Activated naive CD8-positive, alpha-beta T cell treated with anti-CD3 and anti-CD28 coated beads, Interleukin-2, amount 10 ng/mL, durations not matched to agents 7 days and 5 days (primary cell): ENCODE measurements around the gene FREY1. TPM values are rescaled to one million over a fixed set of nuclear protein-coding genes. Genes with fewer than 3 reads are reported as not detected.
A peak's percentile ranks its signal among the peaks of the same experiment; 100 is the strongest.

Experiments
- ATAC-seq: fragments of 150-1000 bp; cut with Tn5 transposase; one replicate; pipeline ENCODE4 v1.10.0; 2021; ENCODE audit warnings: low read depth, moderate library complexity
- POLR2A ChIA-PET: fragments of 350-600 bp; sonication (Branson Sonifier 250); formaldehyde crosslinking; loops from one replicate; lab custom pipeline; 2021; ENCODE audit warnings: antibody characterized with exemption; lab: Charles Lee
- DNase-seq: peaks from one replicate; pipeline ENCODE4 v3.0.0; 2021
- H3K27ac Mint-ChIP-seq: one replicate; pipeline ENCODE4 v1.8.0; 2022; ENCODE audit warnings: mild to moderate bottlenecking, mixed read lengths
- H3K27me3 Mint-ChIP-seq: one replicate; pipeline ENCODE4 v1.8.0; 2022; ENCODE audit warnings: mild to moderate bottlenecking, moderate library complexity, mixed read lengths
- H3K36me3 Mint-ChIP-seq: one replicate; pipeline ENCODE4 v1.8.0; 2021; ENCODE audit warnings: mild to moderate bottlenecking, mixed read lengths
- H3K4me1 Mint-ChIP-seq: one replicate; pipeline ENCODE4 v1.8.0; 2021; ENCODE audit warnings: mixed read lengths
- H3K4me3 Mint-ChIP-seq: one replicate; pipeline ENCODE4 v1.8.0; 2022; ENCODE audit warnings: mild to moderate bottlenecking, moderate library complexity, mixed read lengths
- H3K9me3 Mint-ChIP-seq: one replicate; pipeline ENCODE4 v1.8.0; 2021; ENCODE audit warnings: mixed read lengths
- total RNA-seq, 2 experiments: library from RNA; stranded (reverse); gene quantifications; one replicate each; pipeline ENCODE4 v1.2.3, GENCODE V29; 2021

FREY1 gene
- total RNA-seq, 2 experiments from 2014 or later = 3.9 TPM

DNA sequence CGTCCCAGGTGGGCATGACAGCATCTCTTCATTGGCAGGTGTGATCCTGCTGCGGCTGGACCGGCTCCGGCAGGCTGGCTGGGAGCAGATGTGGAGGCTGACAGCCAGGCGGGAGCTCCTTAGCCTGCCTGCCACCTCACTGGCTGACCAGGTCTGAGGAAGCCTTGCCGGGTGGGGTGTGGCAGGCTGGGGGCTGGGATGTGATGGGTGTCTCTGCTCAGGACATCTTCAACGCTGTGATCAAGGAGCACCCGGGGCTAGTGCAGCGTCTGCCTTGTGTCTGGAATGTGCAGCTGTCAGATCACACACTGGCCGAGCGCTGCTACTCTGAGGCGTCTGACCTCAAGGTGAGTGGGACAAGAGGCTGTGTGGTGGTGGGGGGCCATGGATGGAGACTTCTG, 18.9 kb upstream of the FREY1 start:
- Mint-ChIP-seq H3K27me3 (peaks cover 19% of the 10 kb centered on the region), H3K4me1 (peaks cover 19% of the 10 kb centered on the region), H3K9me3 (no peaks in the 10 kb centered on the region), H3K36me3 (no peaks in the 10 kb centered on the region), H3K4me3 (no peak overlapping the region), H3K27ac (no peak overlapping the region)
- POLR2A ChIA-PET = no interaction called here
- DNase-seq (peak; percentile 28), ATAC-seq (no peak)

GRCh38 chr11:45925550-45925949, 18.5 kb upstream of the FREY1 start:
- no peak overlapping the region for H3K27ac Mint-ChIP-seq
- H3K36me3 Mint-ChIP-seq = no peaks in the 10 kb centered on the region
- H3K4me1 Mint-ChIP-seq = peaks cover 18% of the 10 kb centered on the region
- H3K9me3 Mint-ChIP-seq = no peaks in the 10 kb centered on the region
- no peak for DNase-seq
- H3K27me3 Mint-ChIP-seq = peaks cover 19% of the 10 kb centered on the region
- POLR2A ChIA-PET = interaction anchor here (0.6 kb wide), 1 partner anchor 64 kb away, joined by 3 read pairs; no protein-coding TSS in a partner anchor
- no peak for ATAC-seq
- H3K4me3 Mint-ChIP-seq = no peak overlapping the region

GRCh38 chr11:45924927-45925326, 17.9 kb upstream of the FREY1 start:
- H3K27ac Mint-ChIP-seq = no peak overlapping the region
- H3K27me3 Mint-ChIP-seq = peaks cover 19% of the 10 kb centered on the region
- H3K4me1 Mint-ChIP-seq = peaks cover 12% of the 10 kb centered on the region
- POLR2A ChIA-PET = interaction anchor here (0.6 kb wide), 1 partner anchor 63 kb away, joined by 3 read pairs; no protein-coding TSS in a partner anchor
- no peak overlapping the region for H3K4me3 Mint-ChIP-seq
- no peaks in the 10 kb centered on the region for H3K9me3 Mint-ChIP-seq
- ATAC-seq (no peak), DNase-seq (no peak)
- no peaks in the 10 kb centered on the region for H3K36me3 Mint-ChIP-seq

DNA sequence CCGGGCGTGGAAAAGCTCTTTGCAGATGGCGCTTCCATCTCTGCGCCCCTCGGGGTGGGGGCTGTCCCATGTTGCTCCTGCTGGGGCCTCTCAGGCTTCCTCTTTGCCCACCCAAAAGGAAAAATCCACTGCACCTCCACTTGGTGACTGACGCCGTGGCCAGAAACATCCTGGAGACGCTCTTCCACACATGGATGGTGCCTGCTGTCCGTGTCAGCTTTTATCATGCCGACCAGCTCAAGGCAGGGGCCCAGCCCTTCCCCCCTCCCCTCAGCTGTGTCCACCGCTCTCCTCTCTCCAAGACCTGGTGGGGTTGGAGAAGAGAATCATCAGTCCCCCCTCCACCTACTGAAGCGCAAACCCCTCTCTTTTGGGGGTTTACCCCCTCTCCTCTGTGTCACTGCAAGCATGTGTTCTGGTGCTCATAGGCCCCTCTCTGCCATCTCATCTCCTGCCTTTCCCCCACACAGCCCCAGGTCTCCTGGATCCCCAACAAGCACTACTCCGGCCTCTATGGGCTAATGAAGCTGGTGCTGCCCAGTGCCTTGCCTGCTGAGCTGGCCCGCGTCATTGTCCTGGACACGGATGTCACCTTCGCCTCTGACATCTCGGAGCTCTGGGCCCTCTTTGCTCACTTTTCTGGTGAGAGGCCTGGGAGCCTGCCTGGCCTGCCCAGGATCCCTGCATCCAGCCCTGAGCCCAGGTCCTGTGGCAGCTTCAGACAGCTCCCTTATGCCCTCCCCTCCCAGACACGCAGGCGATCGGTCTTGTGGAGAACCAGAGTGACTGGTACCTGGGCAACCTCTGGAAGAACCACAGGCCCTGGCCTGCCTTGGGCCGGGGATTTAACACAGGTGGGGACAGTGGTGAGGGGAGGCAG, 17.2 kb upstream of the FREY1 start:
- ATAC-seq (no peak), DNase-seq (peak; percentile 29)
- no peaks in the 10 kb centered on the region for H3K36me3 Mint-ChIP-seq
- no peak overlapping the region for H3K27ac Mint-ChIP-seq
- peaks cover 19% of the 10 kb centered on the region for H3K27me3 Mint-ChIP-seq
- POLR2A ChIA-PET = no interaction called here
- peak overlapping the region; percentile 14 for H3K4me3 Mint-ChIP-seq
- no peaks in the 10 kb centered on the region for H3K9me3 Mint-ChIP-seq
- peaks cover 13% of the 10 kb centered on the region for H3K4me1 Mint-ChIP-seq

GRCh38 chr11:45922425-45923082, 15.5 kb upstream of the FREY1 start, which contains the start of gene LARGE2:
TSS of gene LARGE2 (plus strand) at chr11:45922656. CDS start at chr11:45922883, 227 bp downstream.
- no peak for ATAC-seq
- H3K36me3 Mint-ChIP-seq = no peaks in the 10 kb centered on the region
- peaks cover 19% of the 10 kb centered on the region for H3K27me3 Mint-ChIP-seq
- H3K9me3 Mint-ChIP-seq = no peaks in the 10 kb centered on the region
- peak; percentile 45 for DNase-seq
- POLR2A ChIA-PET = no interaction called here
- H3K4me1 Mint-ChIP-seq = peaks cover 17% of the 10 kb centered on the region
- no peak within 1 kb of the TSS for H3K27ac Mint-ChIP-seq
- H3K4me3 Mint-ChIP-seq = peak within 1 kb of the TSS; percentile 69

DNA sequence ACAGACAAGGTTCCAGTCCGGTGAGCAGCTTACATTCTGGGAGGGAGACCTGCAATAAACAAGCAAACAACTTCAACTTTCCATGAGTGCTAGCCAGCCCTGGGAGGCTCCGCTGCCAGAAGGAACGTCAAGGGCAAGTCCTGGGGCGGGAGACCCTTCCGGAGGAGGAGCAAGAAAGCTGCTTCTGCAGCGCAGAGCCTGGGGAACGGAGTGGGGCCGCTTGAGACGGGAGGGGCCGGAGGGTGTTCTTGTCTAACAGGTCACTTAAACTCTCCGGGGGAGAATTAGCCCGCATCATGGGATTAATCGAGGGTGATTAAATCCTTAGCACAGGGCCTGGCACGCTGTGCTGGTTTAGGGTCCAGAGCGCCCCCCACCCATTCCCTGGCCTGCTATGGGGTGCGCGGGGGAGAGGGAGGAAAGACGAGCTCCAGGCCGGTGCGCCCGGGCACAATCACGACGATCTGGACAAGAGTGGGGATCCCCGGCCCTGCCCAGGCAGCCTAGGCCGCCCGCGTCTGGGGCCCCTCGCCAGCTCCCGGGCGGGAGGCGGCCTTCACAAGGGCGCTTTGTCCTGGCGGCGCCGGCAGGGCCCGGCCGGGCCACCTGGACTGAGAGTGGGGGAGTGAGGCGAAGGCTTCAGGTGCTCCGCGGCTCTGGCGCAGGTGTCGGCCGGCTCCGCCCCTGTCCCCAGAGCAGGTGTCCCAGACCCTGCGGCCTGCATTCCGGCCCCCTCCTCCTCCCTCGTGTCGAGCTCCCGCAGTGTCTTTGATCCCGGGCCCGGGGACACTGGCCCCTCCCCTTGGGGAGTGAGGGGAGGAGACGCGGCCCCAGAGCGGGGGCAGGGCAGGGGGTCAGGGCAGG, 14.7 kb upstream of the FREY1 start:
- Mint-ChIP-seq H3K4me3 (peak overlapping the region; percentile 50), H3K4me1 (peaks cover 13% of the 10 kb centered on the region), H3K27ac (no peak overlapping the region), H3K36me3 (no peaks in the 10 kb centered on the region), H3K27me3 (peaks cover 19% of the 10 kb centered on the region), H3K9me3 (no peaks in the 10 kb centered on the region)
- POLR2A ChIA-PET = no interaction called here
- DNase-seq (peak; percentile 34), ATAC-seq (no peak)

DNA sequence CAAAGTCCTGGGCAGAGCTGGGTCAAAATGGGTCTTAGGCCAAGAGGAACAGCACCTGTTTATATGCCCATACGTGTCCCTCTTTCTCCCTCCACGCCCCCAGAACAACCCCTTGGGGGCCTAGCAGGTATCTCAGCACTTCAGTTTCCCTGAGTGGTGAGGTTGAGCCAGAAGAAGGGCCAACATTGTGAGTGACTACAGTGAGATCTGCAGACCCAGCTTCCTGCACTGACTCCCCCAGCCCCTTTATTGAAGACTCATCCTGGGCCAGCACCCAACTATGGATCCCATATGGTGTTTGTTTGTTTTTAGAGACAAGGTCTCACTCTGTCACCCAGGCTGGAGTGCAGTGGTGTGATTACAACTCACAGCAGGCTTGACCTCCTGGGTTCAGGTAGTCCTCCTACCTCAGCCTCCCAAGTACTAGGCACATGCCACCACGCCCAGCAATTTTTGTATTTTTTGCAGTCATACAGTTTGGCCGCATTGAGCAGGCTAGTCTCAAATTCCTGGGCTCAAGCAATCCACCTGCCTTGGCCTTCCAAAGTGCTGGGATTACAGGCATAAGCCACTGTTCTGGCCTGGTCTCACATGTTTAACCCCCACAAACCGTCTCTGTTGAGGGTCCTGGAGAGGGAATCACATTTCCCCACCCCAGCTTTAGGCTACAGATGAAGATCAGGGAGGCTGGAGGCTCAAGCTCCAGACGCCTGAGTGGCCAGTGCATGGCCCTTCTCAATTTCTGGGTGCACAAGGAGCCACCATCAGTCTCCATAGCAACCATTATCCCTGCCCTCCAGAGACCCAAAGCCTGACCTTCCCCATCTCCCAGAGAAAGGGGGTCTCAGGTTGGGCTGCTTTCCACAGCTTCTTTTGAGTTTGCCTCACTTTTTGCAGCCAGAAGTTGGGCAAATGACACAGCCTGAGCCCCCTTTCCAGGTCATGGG, 13.7 kb upstream of the FREY1 start:
- H3K9me3 Mint-ChIP-seq = no peaks in the 10 kb centered on the region
- POLR2A ChIA-PET = no interaction called here
- H3K4me1 Mint-ChIP-seq = peaks cover 20% of the 10 kb centered on the region
- ATAC-seq (no peak), DNase-seq (no peak)
- H3K36me3 Mint-ChIP-seq = peaks cover 4% of the 10 kb centered on the region
- peaks cover 19% of the 10 kb centered on the region for H3K27me3 Mint-ChIP-seq
- peak overlapping the region; percentile 50 for H3K4me3 Mint-ChIP-seq
- no peak overlapping the region for H3K27ac Mint-ChIP-seq

- peaks cover 5% of the 10 kb centered on the region for H3K36me3 Mint-ChIP-seq
- H3K4me3 Mint-ChIP-seq = peak overlapping the region; percentile 22
- no peak overlapping the region for H3K27ac Mint-ChIP-seq
- H3K27me3 Mint-ChIP-seq = peaks cover 19% of the 10 kb centered on the region
- DNase-seq (peak; percentile 24), ATAC-seq (no peak)
- H3K9me3 Mint-ChIP-seq = no peaks in the 10 kb centered on the region
- POLR2A ChIA-PET = interaction anchor here (0.6 kb wide), 1 partner anchor 57 kb away, joined by 6 read pairs; no protein-coding TSS in a partner anchor
- H3K4me1 Mint-ChIP-seq = peaks cover 22% of the 10 kb centered on the region
Observed at GRCh38 chr11:45919806-45920530, 12.9 kb upstream of the FREY1 start.

GRCh38 chr11:45918962-45919675, 12.0 kb upstream of the FREY1 start:
- peak overlapping the region; percentile 95 for H3K27ac Mint-ChIP-seq
- peaks cover 14% of the 10 kb centered on the region for H3K27me3 Mint-ChIP-seq
- peak overlapping the region; percentile 96 for H3K4me3 Mint-ChIP-seq
- H3K36me3 Mint-ChIP-seq = peaks cover 5% of the 10 kb centered on the region
- no peaks in the 10 kb centered on the region for H3K9me3 Mint-ChIP-seq
- DNase-seq = peak; percentile 32
- POLR2A ChIA-PET = interaction anchor here (0.6 to 2.9 kb wide), 6 partner anchors 10 to 430 kb away, joined by 3 to 40 read pairs (median 4); partner anchors contain the start of gene SLC35C1
- H3K4me1 Mint-ChIP-seq = peaks cover 23% of the 10 kb centered on the region
- ATAC-seq = no peak

DNA sequence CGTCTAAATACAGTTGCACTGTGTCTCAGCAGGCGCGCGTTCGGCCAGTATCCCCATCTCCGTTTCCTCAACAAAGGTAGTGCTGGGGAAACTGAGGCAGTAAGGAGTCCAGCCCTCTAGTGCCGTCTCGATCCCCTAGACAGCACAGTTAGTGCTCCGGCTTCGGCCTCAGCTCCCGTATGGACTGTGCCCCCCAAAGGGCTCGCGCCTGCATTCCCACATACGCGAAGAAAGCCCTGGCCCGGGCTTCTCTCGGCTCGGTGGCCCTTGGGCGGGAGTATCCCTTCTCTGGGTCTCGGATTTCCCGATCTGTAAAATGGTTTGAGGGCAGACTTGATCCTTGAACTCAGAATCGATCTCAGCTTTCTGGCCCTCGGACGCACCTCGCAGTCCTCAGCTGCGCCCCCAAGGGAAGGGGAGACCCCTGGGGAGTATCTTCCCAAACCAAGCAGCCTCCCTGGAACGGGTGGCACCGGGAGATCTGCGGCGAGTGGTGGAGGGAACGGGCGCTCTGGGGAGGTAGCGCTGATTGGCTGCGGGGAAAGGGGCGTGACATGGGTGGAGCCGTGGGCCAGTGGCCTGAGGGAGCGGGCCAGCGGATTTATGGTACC, 11.4 kb upstream of the FREY1 start:
- H3K4me1 Mint-ChIP-seq = peaks cover 25% of the 10 kb centered on the region
- H3K36me3 Mint-ChIP-seq = peaks cover 5% of the 10 kb centered on the region
- no peaks in the 10 kb centered on the region for H3K9me3 Mint-ChIP-seq
- POLR2A ChIA-PET = interaction anchor here (0.6 to 2.9 kb wide), 13 partner anchors 10 to 431 kb away, joined by 3 to 40 read pairs (median 3); partner anchors contain the start of genes CRY2, FREY1 and SLC35C1
- peak overlapping the region; percentile 96 for H3K4me3 Mint-ChIP-seq
- peak; percentile 75 for DNase-seq
- peak overlapping the region; percentile 95 for H3K27ac Mint-ChIP-seq
- H3K27me3 Mint-ChIP-seq = peaks cover 9% of the 10 kb centered on the region
- peak; percentile 11 for ATAC-seq
